ENCODE results near the gene PEMT.

The PEMT gene

DNA sequence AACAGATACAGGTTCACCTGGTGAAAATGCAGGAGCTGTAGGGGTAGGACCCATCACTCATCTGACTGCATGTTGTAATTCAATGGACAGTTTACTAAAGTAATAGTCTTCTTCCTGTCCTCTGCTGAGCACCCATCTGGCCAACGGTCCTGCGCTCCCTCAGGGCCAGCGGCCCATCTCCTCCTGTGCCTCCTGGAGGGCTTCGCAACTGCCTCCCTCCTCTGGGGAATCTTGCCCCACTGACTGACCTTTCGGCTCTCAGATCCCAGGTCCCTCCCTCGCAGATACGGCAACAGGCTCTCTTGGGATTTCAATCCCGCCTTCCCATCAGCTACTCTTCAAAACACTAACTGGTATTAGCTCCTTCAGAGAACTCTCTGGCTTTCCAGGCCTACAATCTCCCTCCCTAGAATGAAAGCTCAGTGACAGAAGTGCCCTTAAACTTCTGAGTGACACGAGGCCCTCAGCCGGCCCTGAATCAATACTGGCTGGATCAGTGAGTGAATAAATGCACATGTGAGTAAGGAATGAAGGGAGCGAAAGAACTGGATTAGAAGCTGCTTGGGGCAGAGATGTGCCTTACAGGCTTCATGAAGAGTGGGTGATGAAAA is 1.3 kb downstream of the PEMT start:
- Histone ChIP-seq H3K9ac (ENCODE audit: low read length) (peak overlapping the region; percentile 78), H3K4me2 (ENCODE audit: low read depth, low read length, poor library complexity, severe bottlenecking) (peak overlapping the region; percentile 77), H3F3A (ENCODE audit: insufficient read depth) (no peaks in the 10 kb centered on the region), H3K79me2 (ENCODE audit: insufficient read depth, low read length) (peaks cover 11% of the 10 kb centered on the region), H2AFZ (ENCODE audit: low read depth, low read length, severe bottlenecking) (no peak overlapping the region), H3K27ac (ENCODE audit: low read depth, low read length) (no peak overlapping the region), H3K27me3 (ENCODE audit: low read length) (no peaks in the 10 kb centered on the region), H3K4me3 (ENCODE audit: insufficient read depth, low read length, poor library complexity, severe bottlenecking) (peak overlapping the region; percentile 89), H4K20me1 (ENCODE audit: low read depth, low read length) (no peaks in the 10 kb centered on the region), H3K9me3 (ENCODE audit: insufficient read depth, low read length) (no peaks in the 10 kb centered on the region), H3K9me2 (replicated peaks; ENCODE audit: insufficient read depth, low read length) (no peaks in the 10 kb centered on the region), H3K36me3 (ENCODE audit: low read length) (no peaks in the 10 kb centered on the region)
- TF ChIP-seq, protein P1, sequence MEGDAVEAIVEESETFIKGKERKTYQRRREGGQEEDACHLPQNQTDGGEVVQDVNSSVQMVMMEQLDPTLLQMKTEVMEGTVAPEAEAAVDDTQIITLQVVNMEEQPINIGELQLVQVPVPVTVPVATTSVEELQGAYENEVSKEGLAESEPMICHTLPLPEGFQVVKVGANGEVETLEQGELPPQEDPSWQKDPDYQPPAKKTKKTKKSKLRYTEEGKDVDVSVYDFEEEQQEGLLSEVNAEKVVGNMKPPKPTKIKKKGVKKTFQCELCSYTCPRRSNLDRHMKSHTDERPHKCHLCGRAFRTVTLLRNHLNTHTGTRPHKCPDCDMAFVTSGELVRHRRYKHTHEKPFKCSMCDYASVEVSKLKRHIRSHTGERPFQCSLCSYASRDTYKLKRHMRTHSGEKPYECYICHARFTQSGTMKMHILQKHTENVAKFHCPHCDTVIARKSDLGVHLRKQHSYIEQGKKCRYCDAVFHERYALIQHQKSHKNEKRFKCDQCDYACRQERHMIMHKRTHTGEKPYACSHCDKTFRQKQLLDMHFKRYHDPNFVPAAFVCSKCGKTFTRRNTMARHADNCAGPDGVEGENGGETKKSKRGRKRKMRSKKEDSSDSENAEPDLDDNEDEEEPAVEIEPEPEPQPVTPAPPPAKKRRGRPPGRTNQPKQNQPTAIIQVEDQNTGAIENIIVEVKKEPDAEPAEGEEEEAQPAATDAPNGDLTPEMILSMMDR (IDR thresholded peaks at IDR 0.05; ENCODE audit: insufficient read depth, low read length, poor library complexity, severe bottlenecking), result no peak
- TF ChIP-seq EZH2phosphoT487 (conservative IDR thresholded peaks at IDR 0.05; ENCODE audit: low read length), result no peak

DNA sequence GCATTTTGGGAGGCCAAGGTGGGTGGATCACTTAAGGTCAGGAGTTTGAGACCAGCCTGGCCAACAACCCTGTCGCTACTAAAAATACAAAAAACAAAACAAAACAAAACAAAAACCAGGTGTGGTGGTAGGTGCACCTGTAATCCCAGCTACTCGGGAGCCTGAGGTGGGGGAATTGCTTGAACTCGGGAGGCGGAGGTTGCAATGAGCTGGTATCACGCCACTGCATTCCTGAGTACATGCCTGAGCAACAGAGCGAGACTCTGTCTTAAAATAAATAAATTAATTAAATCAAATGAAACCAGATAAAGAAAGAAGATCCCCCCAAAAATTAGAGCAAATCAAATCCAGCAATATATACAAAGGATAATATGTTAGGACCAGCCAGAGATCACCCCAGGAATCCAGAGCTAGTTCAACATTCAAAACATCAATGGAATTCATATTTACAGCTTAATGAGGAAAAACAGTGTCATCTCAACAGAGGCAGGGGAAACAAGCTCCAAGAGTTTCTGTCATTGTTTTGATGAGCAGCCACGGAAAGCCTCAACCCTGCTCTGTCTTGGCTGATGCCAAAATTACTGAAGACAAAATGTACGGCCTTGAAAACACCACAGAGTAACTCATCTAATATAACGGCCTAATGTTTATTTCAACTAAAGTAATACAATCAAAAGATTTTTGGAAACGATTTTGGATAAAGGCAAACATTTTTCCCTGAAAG is 3.7 kb downstream of the PEMT start:
- H3K27me3 ChIP-seq (ENCODE audit: low read length), result no peaks in the 10 kb centered on the region
- H3K4me2 ChIP-seq (ENCODE audit: low read depth, low read length, poor library complexity, severe bottlenecking), result no peak overlapping the region
- no peak overlapping the region for H3K9ac ChIP-seq (ENCODE audit: low read length)
- H3K27ac ChIP-seq (ENCODE audit: low read depth, low read length), result no peak overlapping the region
- no peaks in the 10 kb centered on the region for H3K9me3 ChIP-seq (ENCODE audit: insufficient read depth, low read length)
- peaks cover 11% of the 10 kb centered on the region for H3K79me2 ChIP-seq (ENCODE audit: insufficient read depth, low read length)
- H2AFZ ChIP-seq (ENCODE audit: low read depth, low read length, severe bottlenecking), result no peak overlapping the region
- TF ChIP-seq, protein P1 (IDR thresholded peaks at IDR 0.05; ENCODE audit: insufficient read depth, low read length, poor library complexity, severe bottlenecking), result no peak
- no peaks in the 10 kb centered on the region for H3K9me2 ChIP-seq (replicated peaks; ENCODE audit: insufficient read depth, low read length)
- H3K4me3 ChIP-seq (ENCODE audit: insufficient read depth, low read length, poor library complexity, severe bottlenecking), result no peak overlapping the region
- H3K36me3 ChIP-seq (ENCODE audit: low read length), result no peaks in the 10 kb centered on the region
- no peaks in the 10 kb centered on the region for H3F3A ChIP-seq (ENCODE audit: insufficient read depth)
- H4K20me1 ChIP-seq (ENCODE audit: low read depth, low read length), result no peaks in the 10 kb centered on the region

DNA sequence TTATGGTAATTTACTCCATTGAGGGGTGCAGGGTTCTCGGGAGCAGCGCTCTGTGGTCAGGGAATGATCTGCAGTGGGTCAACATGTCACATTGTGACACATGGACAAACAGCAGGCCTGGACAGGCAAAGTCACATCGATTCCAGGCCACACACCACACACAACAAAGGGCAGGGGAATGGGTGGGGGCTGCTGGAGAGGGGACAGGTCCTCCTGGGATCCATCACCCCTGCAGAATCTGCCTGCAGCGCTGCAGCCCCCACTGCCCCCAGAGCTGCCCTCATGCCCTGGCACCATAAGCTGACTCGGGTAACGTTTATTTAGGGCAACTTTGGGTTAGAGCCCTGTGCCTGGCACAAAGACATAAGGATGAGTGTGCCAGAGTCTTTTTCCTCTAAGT is 9.1 kb downstream of the PEMT start:
- no peaks in the 10 kb centered on the region for H3K27me3 ChIP-seq (ENCODE audit: low read length)
- no peak overlapping the region for H3K4me2 ChIP-seq (ENCODE audit: low read depth, low read length, poor library complexity, severe bottlenecking)
- H3K9ac ChIP-seq (ENCODE audit: low read length), result no peak overlapping the region
- H3K9me3 ChIP-seq (ENCODE audit: insufficient read depth, low read length), result no peaks in the 10 kb centered on the region
- no peaks in the 10 kb centered on the region for H3K36me3 ChIP-seq (ENCODE audit: low read length)
- TF ChIP-seq, protein P1 (IDR thresholded peaks at IDR 0.05; ENCODE audit: insufficient read depth, low read length, poor library complexity, severe bottlenecking), result no peak
- TF ChIP-seq EZH2phosphoT487 (conservative IDR thresholded peaks at IDR 0.05; ENCODE audit: low read length), result no peak
- no peak overlapping the region for H2AFZ ChIP-seq (ENCODE audit: low read depth, low read length, severe bottlenecking)
- H3K4me3 ChIP-seq (ENCODE audit: insufficient read depth, low read length, poor library complexity, severe bottlenecking), result no peak overlapping the region
- no peaks in the 10 kb centered on the region for H3K9me2 ChIP-seq (replicated peaks; ENCODE audit: insufficient read depth, low read length)
- no peaks in the 10 kb centered on the region for H4K20me1 ChIP-seq (ENCODE audit: low read depth, low read length)
- no peaks in the 10 kb centered on the region; the same call in 1 of the 2 replicates for H3K79me2 ChIP-seq (ENCODE audit: insufficient read depth, low read length)
- no peaks in the 10 kb centered on the region for H3F3A ChIP-seq (ENCODE audit: insufficient read depth)
- H3K27ac ChIP-seq (ENCODE audit: low read depth, low read length), result no peak overlapping the region

Data from SU-DHL-6 (cell line).